Esophagus squamous epithelium (tissue), 4 donors: Measurements from ENCODE around the gene FDX1.

Experiments used
- POLR2A ChIP-seq, 4 donors: fragments of 450-650 bp; IDR thresholded peaks; one replicate each; pipeline ENCODE4 v1.6.1; 2017; ENCODE audit warnings: antibody characterized with exemption in 4 of 4, mild to moderate bottlenecking in 4 of 4, moderate library complexity in 3 of 4
- TF ChIP-seq, protein P1 (sequence below), 6 experiments: fragments of 450-650 bp in 4 of 6; fragments of 200-600 bp in 2 of 6; sonication (generic) in 2 of 6; IDR thresholded peaks; one replicate each; pipeline ENCODE4 v1.5.1; 2016 to 2019; ENCODE audit warnings: antibody characterized with exemption in 6 of 6, mild to moderate bottlenecking in 4 of 6, moderate library complexity in 4 of 6

DNA sequence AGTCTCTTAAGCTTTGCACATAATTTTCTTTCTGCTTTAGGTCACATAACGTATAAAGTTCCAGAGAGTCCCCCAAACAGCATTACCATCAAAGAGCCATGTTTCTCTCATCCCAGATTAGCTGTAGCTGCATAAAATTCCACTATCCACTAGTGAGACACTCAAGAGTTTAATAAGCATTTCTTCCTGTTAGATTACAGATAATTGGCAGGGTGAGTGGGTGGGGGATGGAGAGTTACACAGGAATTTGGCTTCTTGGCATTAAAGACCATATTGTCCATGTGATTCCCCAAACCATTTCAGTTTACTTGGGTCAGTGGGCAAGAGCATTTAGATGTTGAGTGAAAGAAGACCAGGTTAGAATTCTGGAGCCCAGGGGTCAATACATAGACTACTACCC lies 82.3 kb downstream of the FDX1 start:
- no peak for TF ChIP-seq POLR2A (IDR thresholded peaks at IDR 0.05)
- TF ChIP-seq, protein P1, sequence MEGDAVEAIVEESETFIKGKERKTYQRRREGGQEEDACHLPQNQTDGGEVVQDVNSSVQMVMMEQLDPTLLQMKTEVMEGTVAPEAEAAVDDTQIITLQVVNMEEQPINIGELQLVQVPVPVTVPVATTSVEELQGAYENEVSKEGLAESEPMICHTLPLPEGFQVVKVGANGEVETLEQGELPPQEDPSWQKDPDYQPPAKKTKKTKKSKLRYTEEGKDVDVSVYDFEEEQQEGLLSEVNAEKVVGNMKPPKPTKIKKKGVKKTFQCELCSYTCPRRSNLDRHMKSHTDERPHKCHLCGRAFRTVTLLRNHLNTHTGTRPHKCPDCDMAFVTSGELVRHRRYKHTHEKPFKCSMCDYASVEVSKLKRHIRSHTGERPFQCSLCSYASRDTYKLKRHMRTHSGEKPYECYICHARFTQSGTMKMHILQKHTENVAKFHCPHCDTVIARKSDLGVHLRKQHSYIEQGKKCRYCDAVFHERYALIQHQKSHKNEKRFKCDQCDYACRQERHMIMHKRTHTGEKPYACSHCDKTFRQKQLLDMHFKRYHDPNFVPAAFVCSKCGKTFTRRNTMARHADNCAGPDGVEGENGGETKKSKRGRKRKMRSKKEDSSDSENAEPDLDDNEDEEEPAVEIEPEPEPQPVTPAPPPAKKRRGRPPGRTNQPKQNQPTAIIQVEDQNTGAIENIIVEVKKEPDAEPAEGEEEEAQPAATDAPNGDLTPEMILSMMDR (IDR thresholded peaks at IDR 0.05), result no peak
